Measurements from ENCODE around the gene LTBR.

GRCh38 chr12:6386491-6386890 lies 2.5 kb downstream of the LTBR start:
- no peak for TF ChIP-seq CTCF (IDR thresholded peaks at IDR 0.05)
- no peak for TF ChIP-seq POLR2AphosphoS5 (IDR thresholded peaks at IDR 0.05)

Data from prostate gland (tissue), 2 donors.